Calu3 (cell line): Measurements from ENCODE around the gene CLEC16A. TPM values are rescaled to one million over a fixed set of nuclear protein-coding genes. Genes with fewer than 3 reads are reported as not detected.

Source experiments
- BruUV-seq: library from RNA; stranded (reverse); fragments of 400-500 nt; replicated peaks from 2 replicates; lab custom pipeline; 2021; lab: Mats Ljungman, UMichigan
- CTCF ChIA-PET: fragments of 300-600 bp; sonication (Branson Sonifier 250); formaldehyde crosslinking; loops from one replicate; lab custom pipeline; 2022; ENCODE audit warnings: antibody characterized with exemption; lab: Charles Lee
- DNase-seq: peaks from one replicate; pipeline ENCODE4 v3.0.0; 2022
- H3K27ac Mint-ChIP-seq: one replicate; pipeline ENCODE4 v1.8.0; 2022; ENCODE audit warnings: mixed read lengths; ENCODE audit not compliant: unreplicated experiment
- H3K27me3 Mint-ChIP-seq: one replicate; pipeline ENCODE4 v1.8.0; 2022; ENCODE audit warnings: mixed read lengths; ENCODE audit not compliant: unreplicated experiment
- H3K36me3 Mint-ChIP-seq: one replicate; pipeline ENCODE4 v1.8.0; 2022; ENCODE audit warnings: mild to moderate bottlenecking, moderate library complexity, mixed read lengths; ENCODE audit not compliant: insufficient read depth, unreplicated experiment
- H3K4me1 Mint-ChIP-seq: one replicate; pipeline ENCODE4 v1.8.0; 2022; ENCODE audit warnings: mild to moderate bottlenecking, low read depth, mixed read lengths; ENCODE audit not compliant: unreplicated experiment
- H3K4me3 Mint-ChIP-seq: one replicate; pipeline ENCODE4 v1.8.0; 2022; ENCODE audit warnings: mild to moderate bottlenecking, low read depth, moderate library complexity, mixed read lengths; ENCODE audit not compliant: unreplicated experiment
- H3K9me3 Mint-ChIP-seq: one replicate; pipeline ENCODE4 v1.8.0; 2022; ENCODE audit warnings: low read depth, mixed read lengths; ENCODE audit not compliant: unreplicated experiment
- CTCF ChIP-seq: fragments of 200-600 bp; IDR thresholded peaks from one replicate; pipeline ENCODE4 v1.8.0; 2022; ENCODE audit warnings: antibody characterized with exemption; ENCODE audit not compliant: unreplicated experiment
- intact Hi-C: fragments of 100-400 bp; cut with micrococcal nuclease; formaldehyde crosslinking; loops from one replicate; pipeline ENCODE4 v1.10.0; 2022; ENCODE audit not compliant: unreplicated experiment
- total RNA-seq: library from RNA; stranded (reverse); gene quantifications from 2 replicates; pipeline ENCODE4 v1.2.3, GENCODE V29; 2022

Gene CLEC16A
- total RNA-seq, 1 experiment from 2014 or later = 33.0 TPM

GRCh38 chr16:11224096-11224893, 279.9 kb downstream of the CLEC16A start:
- H3K4me3 Mint-ChIP-seq = no peak overlapping the region
- H3K27ac Mint-ChIP-seq = no peak overlapping the region
- H3K27me3 Mint-ChIP-seq = no peaks in the 10 kb centered on the region
- intact Hi-C loops = no loop called here
- DNase-seq = no peak
- H3K4me1 Mint-ChIP-seq = no peaks in the 10 kb centered on the region
- H3K9me3 Mint-ChIP-seq = no peaks in the 10 kb centered on the region
- no peaks in the 10 kb centered on the region for H3K36me3 Mint-ChIP-seq
- TF ChIP-seq CTCF = no peak
- no TSS peak for BruUV-seq
- CTCF ChIA-PET = no interaction called here

- H3K4me3 Mint-ChIP-seq = no peak overlapping the region
- no peaks in the 10 kb centered on the region for H3K27me3 Mint-ChIP-seq
- H3K27ac Mint-ChIP-seq = no peak overlapping the region
- CTCF ChIA-PET = no interaction called here
- H3K9me3 Mint-ChIP-seq = no peaks in the 10 kb centered on the region
- no peak for DNase-seq
- TF ChIP-seq CTCF = no peak
- peaks cover 4% of the 10 kb centered on the region for H3K4me1 Mint-ChIP-seq
- intact Hi-C loops = no loop called here
- no TSS peak for BruUV-seq
- no peaks in the 10 kb centered on the region for H3K36me3 Mint-ChIP-seq
These were observed 280.7 kb downstream of the CLEC16A start for GRCh38 chr16:11224894-11225676.

GRCh38 chr16:11225677-11226549, 281.5 kb downstream of the CLEC16A start:
- no peak for DNase-seq
- TF ChIP-seq CTCF = no peak
- Mint-ChIP-seq H3K4me3 (no peak overlapping the region), H3K9me3 (no peaks in the 10 kb centered on the region), H3K4me1 (peaks cover 7% of the 10 kb centered on the region), H3K27me3 (no peaks in the 10 kb centered on the region), H3K27ac (no peak overlapping the region), H3K36me3 (no peaks in the 10 kb centered on the region)
- intact Hi-C loops = no loop called here
- CTCF ChIA-PET = interaction anchor here (1.1 kb wide), 1 partner anchor 20 kb away, joined by 7 read pairs; no protein-coding TSS in a partner anchor
- BruUV-seq = no TSS peak

GRCh38 chr16:11229432-11229831, 285.1 kb downstream of the CLEC16A start:
- CTCF ChIA-PET = interaction anchor here (0.6 kb wide), 1 partner anchor 15 kb away, joined by 7 read pairs; no protein-coding TSS in a partner anchor
- no peak for DNase-seq
- Mint-ChIP-seq H3K27ac (no peak overlapping the region), H3K9me3 (no peaks in the 10 kb centered on the region), H3K27me3 (no peaks in the 10 kb centered on the region), H3K4me1 (peaks cover 15% of the 10 kb centered on the region), H3K4me3 (no peak overlapping the region), H3K36me3 (no peaks in the 10 kb centered on the region)
- no peak for TF ChIP-seq CTCF
- no TSS peak for BruUV-seq
- intact Hi-C loops = no loop called here
